Dedifferentiated amniotic fluid mesenchymal stem cell (primary cell): Measurements from ENCODE around the gene PVALEF.

Source experiments
- DNase-seq: peaks from one replicate; pipeline ENCODE4 v3.0.0-alpha.2; 2016; ENCODE audit errors: extremely low spot score

Gene PVALEF

DNA sequence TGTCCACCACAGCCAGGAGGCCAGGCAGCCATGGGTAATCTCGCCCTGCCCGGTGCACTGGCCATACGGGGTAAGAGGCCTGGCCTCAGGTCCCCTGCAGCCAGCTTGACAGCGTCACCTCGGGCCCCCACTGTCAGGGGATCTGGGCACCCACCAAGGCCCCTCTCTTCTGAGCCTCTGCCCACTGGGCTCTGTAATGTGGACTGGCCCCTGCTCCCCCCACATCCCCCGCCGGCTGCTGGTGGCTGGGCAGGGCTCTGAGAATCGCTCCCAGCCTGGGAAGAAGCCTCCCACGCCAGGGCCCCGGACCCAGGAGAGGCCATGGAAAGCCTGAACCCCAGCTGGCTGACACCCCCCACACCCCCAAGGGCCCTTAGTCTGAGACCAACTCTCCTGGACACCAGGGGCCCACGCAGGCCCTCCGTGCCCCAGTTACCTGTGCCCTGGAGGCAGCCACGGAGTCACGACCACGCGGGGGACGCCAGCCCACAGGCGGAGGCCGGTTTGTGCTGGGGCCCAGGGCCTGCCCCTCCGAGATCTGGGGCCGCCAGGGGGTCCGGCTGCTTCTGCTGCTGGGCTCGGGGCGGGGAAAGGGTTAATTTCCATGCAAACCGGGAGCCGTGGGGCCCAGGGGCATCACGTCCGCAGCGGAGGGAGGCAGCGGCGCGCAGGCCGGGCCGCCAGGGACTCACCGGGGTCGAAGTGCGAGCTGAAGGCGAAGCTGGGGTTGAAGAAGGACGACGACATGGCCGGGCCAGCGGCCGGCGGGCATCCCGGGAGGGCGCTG is at the start of gene PVALEF:
PVALEF (plus strand) TSS at position 262 of the 787 bp plus-strand sequence. CDS start 15,720 bp downstream, outside the sequence.
- DNase-seq = no peak

DNA sequence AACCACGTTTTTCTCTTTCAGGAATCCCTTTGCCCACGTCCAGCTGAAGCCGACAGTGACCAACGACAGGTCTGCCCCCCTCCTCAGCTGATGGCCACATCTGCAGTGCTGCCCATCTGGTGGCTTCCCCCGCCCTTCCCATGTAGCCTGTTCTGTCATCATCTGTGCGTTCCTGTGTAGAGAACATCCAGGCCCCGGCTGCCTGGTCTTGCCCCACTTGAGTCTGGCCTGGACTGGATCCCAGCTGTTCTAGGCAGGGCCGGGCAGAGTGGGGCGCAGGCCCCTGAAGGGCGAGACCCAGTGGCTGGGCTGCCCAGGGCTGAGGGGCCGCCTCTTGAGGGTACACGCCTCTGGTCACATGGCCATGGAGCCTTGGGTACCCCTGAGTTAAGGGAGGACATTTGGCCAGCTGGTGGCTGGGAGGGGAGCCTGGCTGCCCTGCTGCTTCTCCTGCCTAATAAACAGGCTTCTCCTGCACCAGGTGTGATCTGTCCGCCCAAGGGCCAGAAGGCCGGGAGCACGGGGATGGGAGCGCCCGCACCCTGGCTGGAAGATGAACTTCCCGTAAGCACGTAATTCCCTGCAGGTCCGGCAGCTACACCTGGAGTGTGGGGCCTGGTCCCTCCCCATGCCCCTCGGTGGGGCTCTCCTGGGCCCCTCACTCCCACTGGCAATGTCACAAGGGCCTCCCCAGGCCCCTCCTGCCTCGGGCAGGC is 49.4 kb upstream of the PVALEF start:
- DNase-seq = no peak

DNA sequence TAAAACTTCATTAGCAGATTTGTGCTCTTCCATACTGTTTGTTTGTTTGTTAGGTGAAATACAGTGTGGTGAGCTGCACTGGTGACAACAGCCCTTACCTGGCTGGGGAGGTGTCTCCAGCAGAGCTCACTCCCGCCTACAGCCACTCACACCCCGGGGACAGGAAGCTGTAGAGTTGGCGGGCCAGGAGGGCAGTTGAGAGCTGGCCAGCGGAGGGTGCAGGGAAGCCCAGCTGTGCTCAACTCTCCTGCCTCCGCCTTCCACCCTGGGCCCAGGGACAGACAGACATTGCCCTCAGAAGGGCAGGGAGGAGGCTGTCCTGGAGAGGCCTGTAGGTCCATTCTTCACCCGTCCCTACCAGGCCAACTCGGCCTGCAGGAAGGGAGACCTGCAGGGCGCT is 48.6 kb upstream of the PVALEF start:
- DNase-seq = no peak

DNA sequence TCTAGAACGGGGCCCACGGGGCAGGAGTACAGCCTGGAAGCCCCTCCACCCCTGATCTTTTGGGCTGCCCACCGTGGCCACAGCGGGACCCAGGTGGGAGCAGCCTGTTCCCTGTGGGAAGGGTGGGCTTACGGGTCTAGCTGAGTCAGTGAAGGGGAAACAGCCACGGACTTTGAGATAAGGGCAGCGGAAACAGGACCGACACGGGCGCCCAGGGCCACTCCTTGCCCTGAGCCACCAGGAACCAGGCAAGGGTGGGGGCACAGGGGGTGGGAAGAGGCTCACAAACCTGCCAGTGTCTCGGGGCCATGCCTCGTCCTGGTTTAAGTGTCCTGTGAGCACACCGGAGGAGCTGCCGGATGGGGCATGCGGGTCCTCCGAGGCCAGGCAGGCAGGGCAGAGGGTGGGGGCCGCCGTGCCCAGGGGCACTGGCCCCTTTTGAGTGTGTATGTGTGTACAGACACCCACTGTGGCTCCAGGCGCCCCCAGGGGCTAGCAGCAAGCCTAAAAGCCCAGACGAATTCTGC is 47.6 kb upstream of the PVALEF start:
- DNase-seq = no peak

DNA sequence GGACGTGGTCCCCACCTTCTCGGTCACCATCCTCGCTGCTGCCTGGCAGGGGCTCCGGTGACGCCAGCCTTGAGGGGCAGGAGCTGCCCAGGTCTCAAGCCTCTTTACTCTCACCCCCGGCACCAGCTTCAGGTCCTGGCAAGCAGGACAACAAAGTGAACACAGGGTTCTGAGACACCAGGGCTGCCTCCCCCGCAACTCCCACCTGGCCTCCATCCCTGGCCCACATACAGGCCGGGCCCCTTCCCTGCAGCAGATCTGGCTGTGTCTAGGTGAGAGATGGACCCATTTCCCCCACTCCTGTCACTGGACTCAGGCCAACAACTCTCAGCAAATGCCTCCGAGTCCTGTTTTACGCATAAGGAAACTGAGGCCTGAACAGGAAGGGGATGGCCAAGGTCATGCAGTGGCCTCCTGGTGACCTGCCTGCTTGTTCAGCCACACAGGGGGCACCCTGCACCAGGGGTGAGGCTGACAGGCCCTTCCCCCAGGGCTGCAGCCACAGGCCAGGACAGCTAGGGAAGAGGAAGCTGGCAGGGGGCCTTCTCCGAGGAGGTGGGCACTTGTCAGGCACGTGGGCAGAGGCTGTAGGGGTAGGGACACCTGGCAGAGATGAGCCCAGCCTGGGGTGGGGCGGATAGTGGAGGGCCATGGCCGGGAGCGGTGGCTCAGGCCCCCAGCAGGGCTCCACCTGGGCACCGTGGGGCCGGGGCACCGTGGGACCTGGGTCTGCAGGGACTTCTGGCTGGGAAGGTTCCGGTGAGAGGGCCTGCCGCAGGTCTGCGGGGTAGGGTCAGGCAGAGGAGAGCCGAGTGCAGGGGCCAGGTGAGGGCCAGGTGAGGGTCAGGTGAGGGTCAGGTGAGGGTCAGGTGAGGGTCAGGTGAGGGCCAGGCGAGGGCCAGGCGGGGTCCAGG is 46.7 kb upstream of the PVALEF start:
- no peak for DNase-seq

DNA sequence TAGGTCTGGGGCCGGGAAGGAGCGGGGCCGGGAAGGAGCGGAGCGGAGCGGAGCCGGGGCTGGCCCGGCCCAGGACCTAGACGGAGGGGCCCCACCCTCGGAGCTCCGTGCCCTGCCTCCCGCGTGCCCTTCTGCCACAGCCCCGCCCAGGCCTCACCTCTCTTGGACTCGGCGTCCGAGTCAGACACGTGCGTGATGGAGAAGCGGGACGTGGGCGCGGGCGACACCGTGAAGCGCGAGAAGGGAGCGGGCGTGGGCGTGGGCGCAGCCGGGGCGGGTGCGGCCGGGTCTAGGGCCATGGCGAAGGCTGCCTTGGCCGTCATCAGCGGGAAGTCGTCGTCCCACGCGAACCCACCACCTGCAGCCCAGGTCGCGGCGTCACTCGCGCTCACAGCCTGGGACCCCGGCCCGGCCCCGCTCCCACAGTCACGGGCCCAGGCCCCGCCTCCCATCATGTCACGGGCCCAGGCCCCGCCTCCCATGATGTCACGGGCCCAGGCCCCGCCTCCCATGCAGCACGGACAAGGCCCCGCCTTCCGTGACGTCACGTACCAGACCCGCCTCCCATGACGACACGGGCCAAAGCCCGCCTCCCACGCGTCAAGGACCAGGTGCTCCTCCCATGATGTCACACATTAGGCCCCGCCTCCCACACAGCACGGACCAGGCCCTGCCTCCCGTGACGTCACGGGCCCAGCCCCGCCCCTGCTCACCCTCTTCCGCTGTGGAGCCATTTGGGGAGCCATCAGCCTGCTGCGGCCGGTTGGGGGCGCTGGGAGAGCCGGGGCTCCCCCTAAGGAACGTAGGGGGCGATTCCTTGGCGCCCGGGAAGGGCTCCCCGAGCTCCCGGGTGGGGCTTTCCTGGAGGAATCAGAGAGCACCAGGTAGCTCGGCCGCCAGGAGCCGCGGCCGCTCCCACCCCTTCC is 45.8 kb upstream of the PVALEF start:
- peak; percentile 73 for DNase-seq

DNA sequence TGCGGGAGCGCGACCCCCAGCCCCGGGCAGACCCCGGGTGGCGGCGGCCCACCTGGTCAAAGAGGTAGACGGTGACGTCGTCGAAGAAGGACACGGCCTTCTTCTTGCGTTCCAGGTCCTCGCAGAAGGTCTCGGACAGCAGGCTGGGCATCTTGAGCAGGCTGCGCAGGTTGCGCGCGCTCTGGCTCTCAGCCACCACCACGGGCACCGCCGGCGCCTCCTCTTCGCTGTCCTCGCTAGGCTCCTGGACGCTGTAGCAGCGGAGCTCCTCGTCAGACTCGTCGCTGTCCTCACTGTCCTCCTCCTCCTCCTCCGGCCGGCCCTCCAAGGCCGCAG is 45.2 kb upstream of the PVALEF start:
- DNase-seq = no peak

DNA sequence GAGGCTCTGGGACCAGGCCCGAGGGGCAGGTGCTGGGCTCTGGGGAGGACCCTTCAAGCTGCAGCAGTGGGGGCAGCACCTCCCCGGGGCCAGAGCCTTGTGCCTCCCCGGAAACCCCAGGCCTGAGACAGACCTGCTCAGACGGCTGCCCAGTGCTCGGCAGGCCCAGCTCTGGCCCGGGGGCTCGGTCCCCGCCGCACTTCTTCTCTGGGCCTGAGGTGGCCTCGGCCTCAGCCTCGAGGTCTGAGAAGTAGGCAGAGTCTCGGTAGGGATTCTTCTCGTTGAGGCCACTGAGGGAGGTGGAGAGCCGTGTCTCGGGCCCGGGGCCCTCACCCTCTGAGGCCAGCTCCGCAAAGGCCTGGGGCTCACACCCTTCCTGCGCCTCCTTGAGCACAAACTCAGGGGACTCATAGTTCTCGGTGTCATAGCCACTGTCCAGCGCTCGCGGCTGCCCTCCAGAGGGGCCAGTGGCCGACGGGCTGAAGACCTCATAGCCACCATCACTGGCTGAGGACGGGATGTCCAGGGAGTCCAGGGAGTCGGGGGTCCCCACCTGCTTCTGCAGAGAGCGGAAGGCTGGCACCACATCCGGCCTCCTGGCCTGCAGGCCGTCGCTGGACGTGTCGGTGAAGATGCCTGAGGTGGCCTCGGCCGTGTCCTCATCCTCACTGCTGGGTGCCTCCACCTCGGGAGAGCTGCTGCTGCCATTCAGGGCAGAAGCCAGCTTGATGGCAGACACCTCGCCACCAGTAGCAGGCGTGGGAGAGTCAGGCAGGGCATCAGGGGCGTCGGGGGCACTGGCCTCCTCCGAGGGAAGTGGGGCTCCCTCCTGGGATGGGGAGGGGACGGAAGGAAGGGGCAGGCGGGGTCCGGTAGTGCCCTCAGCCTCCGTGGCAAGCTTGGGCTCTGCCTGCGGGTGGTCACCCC is 44.3 kb upstream of the PVALEF start:
- DNase-seq = no peak

DNA sequence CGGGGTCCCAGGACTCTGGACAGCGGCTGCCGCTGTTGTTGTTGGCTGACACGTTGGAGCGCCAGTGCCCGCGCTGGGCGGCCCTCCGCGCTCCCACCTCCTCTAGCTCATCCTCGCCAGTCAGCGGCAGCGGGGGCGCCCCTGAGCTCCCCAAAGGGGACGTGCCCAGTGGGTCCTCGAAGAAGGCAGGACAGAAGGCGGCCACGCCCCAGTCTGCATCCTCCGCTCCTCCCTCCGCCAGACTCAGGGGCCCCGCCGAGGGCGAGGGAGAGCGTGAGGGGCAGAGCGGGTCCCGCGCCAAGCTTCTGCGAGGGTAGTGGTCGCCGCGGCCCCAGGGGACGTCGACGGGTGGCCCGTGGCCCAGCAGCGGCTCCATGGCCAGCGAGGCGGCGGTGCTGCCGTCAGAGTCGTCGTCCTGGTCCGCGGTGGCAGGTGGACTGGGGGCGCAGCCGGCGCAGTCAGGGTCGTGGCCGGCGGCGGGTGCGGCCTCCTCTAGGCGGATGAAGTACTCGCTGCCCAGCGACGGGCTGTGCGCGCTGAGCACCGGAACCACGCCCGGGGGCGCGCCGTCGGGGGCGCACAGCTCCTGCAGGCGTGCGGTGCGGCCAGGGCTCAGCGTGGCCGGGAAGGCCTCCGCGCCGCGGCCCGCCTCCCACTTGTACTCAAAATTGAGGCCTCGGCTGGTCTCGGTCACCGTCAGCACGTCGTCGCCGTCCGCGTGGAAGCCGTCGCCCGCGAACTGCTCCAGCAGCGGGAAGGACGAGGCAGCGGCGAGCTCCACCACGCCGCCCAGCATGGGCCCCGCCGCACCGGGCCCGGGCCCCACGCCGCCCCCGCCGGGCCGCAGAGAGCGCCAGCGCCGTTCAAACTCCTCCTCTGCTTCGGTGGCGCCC is 43.2 kb upstream of the PVALEF start:
- DNase-seq = no peak

DNA sequence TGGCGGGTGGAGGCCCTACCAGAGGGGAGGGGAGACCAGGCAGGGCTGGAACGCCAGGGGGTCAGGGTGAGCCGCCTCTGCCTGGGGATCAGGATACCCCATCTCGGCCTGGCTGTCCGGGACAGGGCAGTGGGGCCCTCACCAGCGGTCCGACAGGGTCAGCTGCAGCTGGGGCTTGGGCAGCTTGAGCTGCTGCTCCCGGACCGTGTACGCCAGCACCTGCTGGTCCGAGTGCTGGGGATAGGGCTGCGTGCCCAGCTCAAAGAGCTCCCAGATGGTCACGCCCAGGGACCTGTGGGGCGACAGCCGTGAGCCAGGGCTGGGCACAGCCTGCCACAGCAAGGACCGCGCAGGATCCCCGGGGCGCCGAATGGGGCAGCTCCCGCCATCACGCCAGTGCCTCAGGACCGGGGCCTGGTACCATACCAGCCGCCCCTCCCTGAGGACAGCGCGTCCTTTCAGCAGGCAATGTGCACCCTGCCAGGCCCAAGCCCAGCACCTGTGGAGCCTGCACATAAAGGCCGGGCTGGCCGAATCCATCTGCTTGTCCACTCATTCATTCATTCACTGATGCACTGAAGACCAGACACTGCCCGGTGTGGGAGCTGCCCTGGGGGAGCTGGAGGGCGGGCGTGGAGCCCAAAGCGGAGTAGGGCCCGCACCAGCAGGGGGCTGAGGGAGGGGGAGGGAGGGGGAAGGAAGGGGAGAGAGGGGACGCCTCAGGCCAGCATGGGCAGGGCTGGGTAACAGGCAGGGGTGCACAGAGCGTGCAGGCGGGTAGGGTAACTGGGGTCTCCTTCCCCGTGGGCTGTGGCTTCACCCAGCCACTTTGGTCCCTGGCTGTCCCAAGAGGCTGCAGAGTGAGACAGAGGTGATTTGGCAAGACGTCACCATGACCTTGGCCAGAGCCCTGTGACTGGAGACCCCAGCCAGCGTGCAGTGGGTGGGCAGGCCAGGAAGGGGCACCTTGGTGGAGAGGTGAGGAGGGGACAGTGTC is 42.0 kb upstream of the PVALEF start:
- DNase-seq = no peak

DNA sequence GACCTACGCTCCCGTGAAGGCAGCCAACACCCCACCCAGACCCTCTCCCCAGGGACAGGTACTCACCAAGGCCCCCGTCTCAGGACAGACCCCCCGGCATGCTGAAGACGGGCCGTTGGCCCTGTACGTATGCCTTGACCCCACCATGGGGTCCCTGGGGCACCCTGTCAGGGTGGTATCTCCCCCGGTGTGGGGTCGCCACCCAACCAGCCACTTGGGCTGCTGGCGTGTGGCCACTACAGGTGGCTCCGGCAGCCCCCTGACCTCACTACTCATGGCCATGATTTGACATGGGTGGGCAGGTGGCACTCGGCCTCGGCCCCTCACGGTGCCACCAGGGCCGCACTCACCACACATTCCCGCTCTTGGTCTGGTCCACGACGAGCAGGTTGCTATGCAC is 40.9 kb upstream of the PVALEF start:
- DNase-seq = no peak

DNA sequence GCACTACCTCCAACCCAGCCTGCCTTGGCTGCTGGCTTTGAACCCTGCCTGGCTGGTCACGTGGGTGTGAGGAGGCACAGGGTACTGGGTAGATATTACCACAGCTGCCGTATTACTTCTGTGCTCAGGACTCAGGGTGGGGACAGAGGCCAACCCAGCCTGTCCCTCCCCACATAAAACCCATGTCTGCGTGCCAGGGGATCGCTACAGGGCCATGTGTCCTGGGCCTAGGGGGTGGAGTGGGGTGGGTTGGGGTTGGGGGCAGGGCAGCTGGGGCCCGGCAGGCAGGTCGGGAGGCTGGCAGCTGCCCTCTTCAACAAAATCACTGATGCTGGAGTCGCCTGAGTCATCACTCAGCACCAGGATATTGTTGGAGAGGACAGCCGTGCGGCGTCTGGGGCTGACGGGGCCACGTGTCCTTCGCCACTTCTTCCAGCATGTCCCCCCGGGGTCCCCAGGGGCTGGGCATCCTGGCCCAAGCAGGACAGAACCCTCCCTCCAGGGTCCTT is 39.7 kb upstream of the PVALEF start:
- DNase-seq = no peak

DNA sequence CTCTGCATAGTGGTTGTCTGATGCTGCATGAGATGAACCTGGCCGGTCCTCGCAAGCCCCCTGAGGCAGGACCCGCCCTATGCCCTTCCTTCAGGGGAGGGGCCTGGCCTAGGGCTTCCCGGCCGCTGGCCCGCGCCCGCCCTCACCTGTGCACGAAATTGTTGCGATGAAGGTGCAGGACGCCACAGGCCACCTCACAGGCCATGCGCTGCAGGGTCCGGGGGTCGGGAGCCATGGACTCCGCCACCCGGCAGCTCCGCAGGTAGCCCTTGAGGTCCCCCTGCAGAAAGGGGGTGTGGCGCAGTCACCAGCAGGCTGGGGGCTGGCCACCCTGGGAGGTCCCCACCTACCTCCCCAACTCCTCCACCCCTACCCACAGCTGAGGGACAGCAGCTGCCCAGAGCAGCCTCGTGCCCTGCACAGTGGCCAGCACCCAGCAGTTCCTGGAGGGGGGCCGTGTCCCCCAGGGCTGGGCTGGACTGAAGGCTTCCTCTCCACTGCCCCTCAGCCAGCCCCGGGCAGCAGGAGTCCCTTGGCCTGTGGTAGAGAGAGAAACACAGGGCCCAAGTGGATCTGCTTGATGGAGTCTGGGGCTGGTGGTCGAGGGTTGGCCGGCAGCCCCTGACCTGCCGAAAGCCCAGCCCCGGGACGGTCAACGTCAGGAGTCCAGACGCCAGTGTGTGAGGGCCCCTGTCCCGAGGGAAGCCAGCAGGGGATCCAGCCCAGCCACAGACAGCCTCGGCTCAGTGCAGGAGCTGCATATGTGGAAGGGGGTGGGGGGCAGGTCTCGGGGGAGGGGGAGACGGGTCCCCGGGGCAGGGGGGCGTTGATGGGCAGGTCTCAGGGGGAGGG is 38.8 kb upstream of the PVALEF start:
- no peak for DNase-seq

DNA sequence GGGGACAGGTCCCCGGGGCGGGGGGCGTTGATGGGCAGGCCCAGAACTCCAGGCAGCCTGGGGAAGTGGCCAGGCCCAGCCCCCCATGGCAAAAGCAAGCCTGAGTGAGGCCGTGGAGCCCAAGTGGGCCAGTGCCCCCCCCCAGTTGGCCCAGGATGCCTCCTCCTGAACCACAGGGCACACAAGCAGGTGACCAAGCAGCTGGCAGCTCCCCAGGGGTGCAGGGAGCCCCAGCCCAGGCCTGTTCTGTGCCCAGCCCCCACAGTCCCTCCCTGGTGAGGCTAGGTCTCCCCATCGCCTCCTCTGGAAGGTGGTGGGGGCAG is 38.2 kb upstream of the PVALEF start:
- DNase-seq = no peak

DNA sequence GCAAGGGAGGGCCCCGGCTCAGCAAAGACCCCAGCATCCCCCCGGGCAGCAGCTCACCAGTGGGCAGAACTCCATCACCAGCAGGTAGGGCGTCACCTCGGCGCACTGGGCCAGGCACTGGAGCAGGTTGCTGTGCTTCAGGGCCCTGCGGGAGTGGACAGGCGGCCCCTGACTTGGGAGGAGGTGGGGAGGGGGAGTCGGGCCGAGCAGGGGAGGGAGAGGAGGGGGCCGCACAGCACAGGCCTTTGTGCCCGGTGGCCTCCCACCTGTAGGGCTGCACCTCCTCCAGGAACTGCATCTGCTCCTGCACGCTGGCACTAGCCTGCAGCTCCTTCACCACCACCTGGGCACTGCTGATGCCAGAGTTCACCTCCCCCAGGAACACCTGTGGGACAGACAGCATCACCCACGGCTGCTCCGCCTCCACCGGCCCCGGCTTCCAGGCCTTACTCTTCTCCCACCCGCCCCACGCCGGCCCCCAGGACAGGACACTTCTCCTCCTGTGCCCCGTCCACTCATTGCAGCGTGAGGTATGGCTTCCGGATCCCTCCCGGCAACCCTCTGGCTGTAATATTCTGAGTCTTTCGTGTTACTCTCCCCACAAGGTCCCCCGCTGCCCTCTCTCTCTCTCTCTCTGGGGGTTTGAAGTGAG is 37.7 kb upstream of the PVALEF start:
- DNase-seq = no peak

DNA sequence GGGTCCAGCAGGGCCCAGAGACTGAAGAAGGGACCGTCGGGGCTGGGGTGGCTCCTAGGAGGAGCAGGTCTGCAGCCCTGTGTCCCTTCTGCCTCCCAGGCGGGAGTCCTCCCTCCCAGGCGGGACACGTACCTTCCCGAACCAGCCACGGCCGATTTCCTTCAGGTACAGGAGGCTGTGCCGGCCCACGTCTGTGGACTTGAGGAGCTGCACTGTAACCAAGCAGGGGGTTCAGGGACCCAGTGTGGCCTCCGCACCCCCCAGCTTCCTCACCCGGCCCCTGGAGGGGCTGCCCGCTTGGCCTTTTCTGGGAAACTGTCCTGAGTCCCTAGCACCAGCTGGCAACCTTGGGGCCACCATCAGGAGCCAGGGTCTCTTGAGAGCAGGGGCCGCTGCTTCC is 37.0 kb upstream of the PVALEF start:
- DNase-seq = no peak
